22Rv1 (cell line): ENCODE results near the gene PAFAH1B1.

ENCODE experiments used
- CTCF ChIP-seq: fragments of 450-650 bp; IDR thresholded peaks from 2 replicates; pipeline ENCODE4 v1.5.1; 2017; ENCODE audit warnings: mild to moderate bottlenecking
- ZFX ChIP-seq: fragments of 450-650 bp; IDR thresholded peaks from 2 replicates; pipeline ENCODE4 v1.6.1; 2017; ENCODE audit warnings: antibody characterized with exemption, borderline replicate concordance

DNA sequence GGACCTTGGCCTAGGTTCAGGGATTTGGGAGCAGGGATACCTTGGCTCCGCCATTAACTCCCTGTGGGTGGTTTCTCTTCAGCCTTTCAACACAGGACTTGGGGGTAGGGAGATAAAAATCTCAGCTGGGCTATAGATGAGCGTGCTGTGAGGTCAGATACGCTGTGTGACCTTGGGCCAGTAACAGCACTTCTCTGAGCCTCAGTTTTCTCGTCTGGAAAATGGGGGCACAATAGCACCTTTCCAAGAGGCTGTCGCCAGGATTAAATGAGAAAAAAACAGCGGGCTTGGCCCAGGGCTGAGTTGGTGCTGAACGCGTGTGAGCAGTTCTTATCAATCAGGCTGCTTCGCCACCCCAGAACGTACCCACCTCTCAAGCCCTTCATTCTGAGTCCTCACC is 138.4 kb downstream of the PAFAH1B1 start:
- no peak for TF ChIP-seq CTCF
- no peak for TF ChIP-seq ZFX
